ENCODE measurements around the gene MTA1.

Gene MTA1

GRCh38 chr14:105498430-105499255 is 79.0 kb downstream of the MTA1 start:
- no peak overlapping the region for H3K27ac ChIP-seq (ENCODE audit: low read depth, low read length, poor library complexity, severe bottlenecking)
- TF ChIP-seq EZH2 (IDR thresholded peaks at IDR 0.05; ENCODE audit: borderline replicate concordance, low read length) = no peak
- TF ChIP-seq, protein P1, sequence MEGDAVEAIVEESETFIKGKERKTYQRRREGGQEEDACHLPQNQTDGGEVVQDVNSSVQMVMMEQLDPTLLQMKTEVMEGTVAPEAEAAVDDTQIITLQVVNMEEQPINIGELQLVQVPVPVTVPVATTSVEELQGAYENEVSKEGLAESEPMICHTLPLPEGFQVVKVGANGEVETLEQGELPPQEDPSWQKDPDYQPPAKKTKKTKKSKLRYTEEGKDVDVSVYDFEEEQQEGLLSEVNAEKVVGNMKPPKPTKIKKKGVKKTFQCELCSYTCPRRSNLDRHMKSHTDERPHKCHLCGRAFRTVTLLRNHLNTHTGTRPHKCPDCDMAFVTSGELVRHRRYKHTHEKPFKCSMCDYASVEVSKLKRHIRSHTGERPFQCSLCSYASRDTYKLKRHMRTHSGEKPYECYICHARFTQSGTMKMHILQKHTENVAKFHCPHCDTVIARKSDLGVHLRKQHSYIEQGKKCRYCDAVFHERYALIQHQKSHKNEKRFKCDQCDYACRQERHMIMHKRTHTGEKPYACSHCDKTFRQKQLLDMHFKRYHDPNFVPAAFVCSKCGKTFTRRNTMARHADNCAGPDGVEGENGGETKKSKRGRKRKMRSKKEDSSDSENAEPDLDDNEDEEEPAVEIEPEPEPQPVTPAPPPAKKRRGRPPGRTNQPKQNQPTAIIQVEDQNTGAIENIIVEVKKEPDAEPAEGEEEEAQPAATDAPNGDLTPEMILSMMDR (IDR thresholded peaks at IDR 0.05; ENCODE audit: low read length) = no peak
- H3F3A ChIP-seq (ENCODE audit: insufficient read depth, low read length) = no peaks in the 10 kb centered on the region
- no peaks in the 10 kb centered on the region for H3K79me2 ChIP-seq (ENCODE audit: insufficient read depth, low read length)
- H2AFZ ChIP-seq (ENCODE audit: low read length) = no peak overlapping the region
- H3K9me3 ChIP-seq (ENCODE audit: low read length) = no peaks in the 10 kb centered on the region
- H3K4me1 ChIP-seq (ENCODE audit: insufficient read depth, low read length, severe bottlenecking) = no peaks in the 10 kb centered on the region
- H3K36me3 ChIP-seq (ENCODE audit: insufficient read depth, low read length) = peaks cover 10% of the 10 kb centered on the region
- no peaks in the 10 kb centered on the region for H3K9me2 ChIP-seq (ENCODE audit: low read depth, low read length)
- no peak overlapping the region for H3K4me2 ChIP-seq (ENCODE audit: low read length)
- H4K20me1 ChIP-seq (ENCODE audit: insufficient read depth, low read length) = no peaks in the 10 kb centered on the region
- H3K4me3 ChIP-seq (ENCODE audit: low read depth, low read length, poor library complexity, severe bottlenecking) = no peak overlapping the region
- H3K27me3 ChIP-seq (ENCODE audit: insufficient read depth, low read length) = 0 out of 2 replicates have a peak, but pooled peaks cover 5% of the 10 kb centered on the region
- H3K9ac ChIP-seq (ENCODE audit: low read length) = no peak overlapping the region

GRCh38 chr14:105499256-105500035 is 79.8 kb downstream of the MTA1 start:
- Histone ChIP-seq H3K79me2 (ENCODE audit: insufficient read depth, low read length) (no peaks in the 10 kb centered on the region), H3K27me3 (ENCODE audit: insufficient read depth, low read length) (0 out of 2 replicates have a peak, but pooled peaks cover 5% of the 10 kb centered on the region), H3K9me2 (ENCODE audit: low read depth, low read length) (no peaks in the 10 kb centered on the region), H3F3A (ENCODE audit: insufficient read depth, low read length) (no peaks in the 10 kb centered on the region), H3K4me2 (ENCODE audit: low read length) (no peak overlapping the region), H3K9ac (ENCODE audit: low read length) (no peak overlapping the region), H3K4me3 (ENCODE audit: low read depth, low read length, poor library complexity, severe bottlenecking) (no peak overlapping the region), H3K27ac (ENCODE audit: low read depth, low read length, poor library complexity, severe bottlenecking) (no peak overlapping the region), H3K4me1 (ENCODE audit: insufficient read depth, low read length, severe bottlenecking) (no peaks in the 10 kb centered on the region), H2AFZ (ENCODE audit: low read length) (no peak overlapping the region), H4K20me1 (ENCODE audit: insufficient read depth, low read length) (no peaks in the 10 kb centered on the region), H3K9me3 (ENCODE audit: low read length) (no peaks in the 10 kb centered on the region), H3K36me3 (ENCODE audit: insufficient read depth, low read length) (peaks cover 10% of the 10 kb centered on the region)
- no peak for TF ChIP-seq EZH2 (IDR thresholded peaks at IDR 0.05; ENCODE audit: borderline replicate concordance, low read length)
- TF ChIP-seq, protein P1 (IDR thresholded peaks at IDR 0.05; ENCODE audit: low read length) = no peak

GRCh38 chr14:105500036-105500725 is 80.6 kb downstream of the MTA1 start:
- no peaks in the 10 kb centered on the region for H4K20me1 ChIP-seq (ENCODE audit: insufficient read depth, low read length)
- TF ChIP-seq EZH2 (IDR thresholded peaks at IDR 0.05; ENCODE audit: borderline replicate concordance, low read length) = no peak
- TF ChIP-seq, protein P1 (IDR thresholded peaks at IDR 0.05; ENCODE audit: low read length) = no peak

More at GRCh38 chr14:105500036-105500725, 80.6 kb downstream of the MTA1 start:
- 0 out of 2 replicates have a peak, but pooled peaks cover 5% of the 10 kb centered on the region for H3K27me3 ChIP-seq (ENCODE audit: insufficient read depth, low read length)
- no peaks in the 10 kb centered on the region for H3F3A ChIP-seq (ENCODE audit: insufficient read depth, low read length)
- H3K9ac ChIP-seq (ENCODE audit: low read length) = no peak overlapping the region
- no peaks in the 10 kb centered on the region for H3K79me2 ChIP-seq (ENCODE audit: insufficient read depth, low read length)
- H3K4me1 ChIP-seq (ENCODE audit: insufficient read depth, low read length, severe bottlenecking) = no peaks in the 10 kb centered on the region
- peaks cover 10% of the 10 kb centered on the region for H3K36me3 ChIP-seq (ENCODE audit: insufficient read depth, low read length)
- no peaks in the 10 kb centered on the region for H3K9me3 ChIP-seq (ENCODE audit: low read length)
- H3K27ac ChIP-seq (ENCODE audit: low read depth, low read length, poor library complexity, severe bottlenecking) = no peak overlapping the region
- H3K9me2 ChIP-seq (ENCODE audit: low read depth, low read length) = no peaks in the 10 kb centered on the region
- no peak overlapping the region for H3K4me3 ChIP-seq (ENCODE audit: low read depth, low read length, poor library complexity, severe bottlenecking)
- H3K4me2 ChIP-seq (ENCODE audit: low read length) = no peak overlapping the region
- H2AFZ ChIP-seq (ENCODE audit: low read length) = no peak overlapping the region
